CD4-positive, alpha-beta T cell (primary cell): ENCODE results near the gene SLC15A4. TPM values are rescaled to one million over a fixed set of nuclear protein-coding genes. Genes with fewer than 3 reads are reported as not detected.

Experiments used
- ATAC-seq: fragments of 200-7000 bp; cut with Tn5 transposase; one replicate; pipeline ENCODE4 v1.10.0; 2022; ENCODE audit warnings: mild to moderate bottlenecking; ENCODE audit not compliant: poor library complexity
- CTCF ChIA-PET: fragments of 350-600 bp; sonication (Branson Sonifier 250); formaldehyde crosslinking; loops from one replicate; lab custom pipeline; 2021; ENCODE audit warnings: antibody characterized with exemption, inconsistent platforms; lab: Charles Lee
- POLR2A ChIA-PET: fragments of 350-600 bp; sonication (Branson Sonifier 250); formaldehyde crosslinking; loops from one replicate; lab custom pipeline; 2021; ENCODE audit warnings: antibody characterized with exemption, inconsistent platforms; lab: Charles Lee
- DNase-seq, 14 experiments: peaks; one replicate each; pipeline ENCODE4 v3.0.0-alpha.2; 2013 to 2020; ENCODE audit warnings: mixed read lengths in 2 of 14
- H3K27ac ChIP-seq, 2 donors: one replicate each; pipeline versions ENCODE4 v1.5.1 to v1.7.0; 2013; ENCODE audit warnings: low read length in 2 of 2, low read depth in 1 of 2, mild to moderate bottlenecking in 1 of 2
- H3K27me3 ChIP-seq, 2 experiments: 1 replicate in 1 of 2; 2 replicates in 1 of 2; pipeline versions ENCODE4 v1.6.1 to v1.7.0; 2013; ENCODE audit warnings: low read length in 2 of 2, control low read depth in 1 of 2, mild to moderate bottlenecking in 1 of 2, moderate library complexity in 1 of 2; ENCODE audit not compliant: insufficient read depth in 2 of 2, control insufficient read depth in 1 of 2
- H3K36me3 ChIP-seq: one replicate; pipeline ENCODE4 v1.6.1; 2013; ENCODE audit warnings: low read length, control low read depth; ENCODE audit not compliant: insufficient read depth
- H3K4me1 ChIP-seq: one replicate; pipeline ENCODE4 v1.6.1; 2013; ENCODE audit warnings: low read length, control low read depth; ENCODE audit not compliant: insufficient read depth
- H3K4me3 ChIP-seq: one replicate; pipeline ENCODE4 v1.5.1; 2013; ENCODE audit warnings: mild to moderate bottlenecking, low read length, moderate library complexity
- H3K9me3 ChIP-seq, 2 experiments: 1 replicate in 1 of 2; 2 replicates in 1 of 2; pipeline versions ENCODE4 v1.6.1 to v1.7.0; 2013; ENCODE audit warnings: low read length in 2 of 2, mild to moderate bottlenecking in 2 of 2, control low read depth in 1 of 2, moderate library complexity in 1 of 2; ENCODE audit not compliant: control insufficient read depth in 1 of 2, insufficient read depth in 1 of 2
- H3K27ac Mint-ChIP-seq: one replicate; pipeline ENCODE4 v1.8.0; 2020; ENCODE audit warnings: mixed read lengths
- H3K27me3 Mint-ChIP-seq: one replicate; pipeline ENCODE4 v1.8.0; 2021; ENCODE audit warnings: mixed read lengths
- H3K36me3 Mint-ChIP-seq: one replicate; pipeline ENCODE4 v1.8.0; 2021; ENCODE audit warnings: low read depth, mixed read lengths
- H3K4me1 Mint-ChIP-seq: one replicate; pipeline ENCODE4 v1.8.0; 2021; ENCODE audit warnings: low read depth, mixed read lengths
- H3K4me3 Mint-ChIP-seq: one replicate; pipeline ENCODE4 v1.8.0; 2020; ENCODE audit warnings: mild to moderate bottlenecking, mixed read lengths
- H3K9me3 Mint-ChIP-seq: one replicate; pipeline ENCODE4 v1.8.0; 2020; ENCODE audit warnings: mixed read lengths
- intact Hi-C, 2 experiments: fragments of 100-400 bp; cut with DNase I in 1 of 2; cut with micrococcal nuclease in 1 of 2; formaldehyde crosslinking; loops; one replicate each; pipeline versions ENCODE4 v1.15.1 to v1.9.0; 2023 to 2025; cut with DNase I, micrococcal nuclease
- total RNA-seq, 174 experiments: library from RNA in 2 of 174; stranded (reverse) in 2 of 174; gene quantifications; one replicate each; pipeline ENCODE4 v1.2.3 and lab custom pipeline; 2021 to 2026
- TF ChIP-seq, protein P1 (sequence below): fragments of 200-600 bp; IDR thresholded peaks from one replicate; pipeline ENCODE4 v1.8.0; 2022; ENCODE audit warnings: antibody characterized with exemption, mild to moderate bottlenecking

The SLC15A4 gene
- total RNA-seq, 2 experiments from 2014 or later: 18.4 to 18.5 TPM

DNA sequence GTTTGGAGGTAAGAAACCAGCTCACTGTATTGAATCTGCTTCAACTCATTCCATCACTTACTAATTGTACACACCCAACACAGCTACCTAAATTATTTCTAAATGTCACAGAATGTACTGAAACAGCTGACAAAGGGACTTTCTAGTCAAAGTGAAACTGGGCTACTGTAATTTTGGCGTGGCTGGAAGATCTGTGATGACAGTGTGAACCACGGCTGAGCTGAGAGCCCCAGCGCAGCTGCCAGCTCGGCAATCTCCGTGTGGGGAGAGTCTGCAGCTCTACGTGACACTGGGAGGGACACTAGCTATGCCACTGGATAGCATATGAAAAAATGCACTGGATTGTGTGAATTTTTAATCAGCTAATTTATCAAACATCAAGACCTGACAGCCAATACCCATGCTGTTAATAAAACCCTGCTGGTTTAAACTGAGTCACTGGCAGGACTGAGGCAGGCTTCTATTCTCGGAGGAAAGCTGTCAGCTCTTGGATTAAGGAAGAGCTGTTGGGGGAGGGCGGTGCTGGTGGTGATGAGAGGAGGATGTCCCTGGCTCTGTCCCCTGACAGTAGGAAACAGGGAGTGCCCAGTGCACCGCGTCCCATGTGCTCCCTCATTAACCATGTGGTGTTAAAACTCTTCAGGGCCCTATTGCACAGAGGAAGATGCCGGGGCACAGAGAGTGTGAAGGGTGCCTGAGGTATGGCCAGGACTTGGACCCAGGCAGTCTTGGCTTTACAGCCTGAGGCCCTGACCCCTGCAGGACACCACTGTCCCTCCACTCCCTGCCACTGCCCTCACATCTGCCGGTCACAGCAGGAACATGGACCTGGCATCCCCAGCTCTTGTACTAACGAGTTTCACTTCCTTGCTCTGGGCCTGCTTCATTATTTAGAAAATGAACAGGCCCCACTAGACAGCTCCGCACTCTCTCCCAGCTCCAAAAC lies 13.3 kb downstream of the SLC15A4 start:
- ATAC-seq (no peak), DNase-seq (peak in 3 of 14 experiments; percentile 16 to 58 (median 58))
- Mint-ChIP-seq H3K9me3 (no peaks in the 10 kb centered on the region), H3K27ac (peak overlapping the region; percentile 42), H3K27me3 (no peaks in the 10 kb centered on the region), H3K4me3 (no peak overlapping the region), H3K4me1 (peaks cover 51% of the 10 kb centered on the region), H3K36me3 (peaks cover 75% of the 10 kb centered on the region)
- peaks cover 0 to 5% of the 10 kb centered on the region in 2 experiments for H3K9me3 ChIP-seq
- peaks cover 19% of the 10 kb centered on the region for H3K4me1 ChIP-seq
- no peaks in the 10 kb centered on the region for H3K27me3 ChIP-seq
- no peak overlapping the region for H3K27ac ChIP-seq
- CTCF ChIA-PET: no interaction called here
- intact Hi-C loops: no loop called here
- no peak overlapping the region for H3K4me3 ChIP-seq
- POLR2A ChIA-PET: no interaction called here
- TF ChIP-seq, protein P1, sequence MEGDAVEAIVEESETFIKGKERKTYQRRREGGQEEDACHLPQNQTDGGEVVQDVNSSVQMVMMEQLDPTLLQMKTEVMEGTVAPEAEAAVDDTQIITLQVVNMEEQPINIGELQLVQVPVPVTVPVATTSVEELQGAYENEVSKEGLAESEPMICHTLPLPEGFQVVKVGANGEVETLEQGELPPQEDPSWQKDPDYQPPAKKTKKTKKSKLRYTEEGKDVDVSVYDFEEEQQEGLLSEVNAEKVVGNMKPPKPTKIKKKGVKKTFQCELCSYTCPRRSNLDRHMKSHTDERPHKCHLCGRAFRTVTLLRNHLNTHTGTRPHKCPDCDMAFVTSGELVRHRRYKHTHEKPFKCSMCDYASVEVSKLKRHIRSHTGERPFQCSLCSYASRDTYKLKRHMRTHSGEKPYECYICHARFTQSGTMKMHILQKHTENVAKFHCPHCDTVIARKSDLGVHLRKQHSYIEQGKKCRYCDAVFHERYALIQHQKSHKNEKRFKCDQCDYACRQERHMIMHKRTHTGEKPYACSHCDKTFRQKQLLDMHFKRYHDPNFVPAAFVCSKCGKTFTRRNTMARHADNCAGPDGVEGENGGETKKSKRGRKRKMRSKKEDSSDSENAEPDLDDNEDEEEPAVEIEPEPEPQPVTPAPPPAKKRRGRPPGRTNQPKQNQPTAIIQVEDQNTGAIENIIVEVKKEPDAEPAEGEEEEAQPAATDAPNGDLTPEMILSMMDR: no peak
- H3K36me3 ChIP-seq: peaks cover 39% of the 10 kb centered on the region

DNA sequence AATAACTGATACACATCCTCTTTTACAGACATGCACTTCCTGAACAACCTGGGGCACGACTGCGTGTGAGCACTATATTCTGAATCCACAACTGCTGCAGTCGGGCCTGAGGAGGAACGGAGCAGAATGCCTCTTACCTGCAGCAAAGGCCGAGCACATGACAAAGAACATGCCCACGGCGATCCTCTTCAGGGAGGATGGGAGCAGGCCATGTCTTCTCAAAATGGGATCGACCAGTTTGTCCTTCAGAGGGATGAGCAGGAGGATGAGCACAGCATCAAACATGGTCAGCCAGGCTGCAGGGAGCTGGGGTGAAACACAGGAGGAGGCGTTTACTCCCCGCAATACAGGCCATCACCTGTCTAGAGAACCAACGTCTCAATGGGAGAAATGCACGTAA lies 15.1 kb downstream of the SLC15A4 start:
- ChIA-PET POLR2A (no interaction called here), CTCF (no interaction called here)
- H3K9me3 ChIP-seq: peaks cover 0 to 13% of the 10 kb centered on the region in 2 experiments
- no peak for ATAC-seq
- H3K27ac Mint-ChIP-seq: no peak overlapping the region
- TF ChIP-seq, protein P1: no peak
- no peak overlapping the region for H3K4me3 Mint-ChIP-seq
- DNase-seq: no peak
- H3K9me3 Mint-ChIP-seq: no peaks in the 10 kb centered on the region
- no peaks in the 10 kb centered on the region for H3K27me3 ChIP-seq
- H3K36me3 ChIP-seq: peaks cover 38% of the 10 kb centered on the region
- peaks cover 19% of the 10 kb centered on the region for H3K4me1 ChIP-seq
- H3K4me3 ChIP-seq: no peak overlapping the region
- H3K36me3 Mint-ChIP-seq: peaks cover 75% of the 10 kb centered on the region
- no peaks in the 10 kb centered on the region for H3K27me3 Mint-ChIP-seq
- H3K27ac ChIP-seq: no peak overlapping the region
- peaks cover 38% of the 10 kb centered on the region for H3K4me1 Mint-ChIP-seq
- intact Hi-C loops: no loop called here

DNA sequence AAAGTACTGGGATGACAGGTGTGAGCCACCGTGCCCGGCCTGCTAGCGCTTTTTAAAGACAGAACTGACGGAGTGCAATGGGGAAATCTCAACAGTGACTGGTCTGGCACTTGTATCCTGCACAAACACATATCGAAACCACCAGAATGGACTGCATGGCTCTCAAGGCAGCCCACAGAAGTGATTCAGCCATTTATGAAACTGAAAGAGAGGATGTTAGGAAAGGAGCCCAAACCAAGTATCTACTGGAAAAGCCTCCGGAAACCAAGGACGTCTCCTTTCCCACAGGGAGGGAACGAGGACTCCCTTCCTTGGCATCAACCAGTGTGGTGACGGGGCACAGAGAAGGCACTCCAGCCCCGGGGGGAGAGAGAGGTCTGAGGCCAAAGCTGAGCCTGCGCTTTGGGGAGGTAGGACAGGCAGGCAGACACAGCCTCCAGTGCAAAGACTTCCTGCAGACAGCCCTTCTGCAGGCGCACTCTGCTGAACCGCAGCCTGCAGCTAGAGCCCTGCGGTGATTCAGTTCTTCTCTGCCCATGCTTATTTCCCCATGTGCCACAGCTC lies 16.5 kb downstream of the SLC15A4 start:
- H3K27me3 Mint-ChIP-seq: no peaks in the 10 kb centered on the region
- Histone ChIP-seq H3K27ac (no peak overlapping the region), H3K36me3 (peaks cover 41% of the 10 kb centered on the region), H3K27me3 (no peaks in the 10 kb centered on the region), H3K4me1 (peaks cover 16% of the 10 kb centered on the region), H3K9me3 (peaks cover 0 to 10% of the 10 kb centered on the region in 2 experiments), H3K4me3 (no peak overlapping the region)
- intact Hi-C loops: no loop called here
- no peak overlapping the region for H3K27ac Mint-ChIP-seq
- TF ChIP-seq, protein P1: no peak
- CTCF ChIA-PET: no interaction called here
- H3K9me3 Mint-ChIP-seq: no peaks in the 10 kb centered on the region
- ATAC-seq (no peak), DNase-seq (peak in 2 of 14 experiments; percentile 51 to 54)
- H3K4me1 Mint-ChIP-seq: peaks cover 28% of the 10 kb centered on the region
- peaks cover 76% of the 10 kb centered on the region for H3K36me3 Mint-ChIP-seq
- no peak overlapping the region for H3K4me3 Mint-ChIP-seq
- POLR2A ChIA-PET: no interaction called here
